Panc1 (cell line): Measurements from ENCODE around the gene CIROP. TPM values are rescaled to one million over a fixed set of nuclear protein-coding genes. Genes with fewer than 3 reads are reported as not detected.

Experiments
- ATAC-seq: fragments of 200-7000 bp; cut with Tn5 transposase; 2 replicates; pipeline ENCODE4 v1.9.1; 2020; ENCODE audit warnings: mild to moderate bottlenecking, moderate library complexity
- BruUV-seq: library from RNA; stranded (reverse); fragments of 400-500 nt; replicated peaks from 2 replicates; lab custom pipeline; 2021; lab: Mats Ljungman, UMichigan
- CTCF ChIA-PET: fragments of 300-600 bp; sonication (Branson Sonifier 250); formaldehyde crosslinking; loops from one replicate; lab custom pipeline; 2022; ENCODE audit warnings: antibody characterized with exemption; lab: Charles Lee
- POLR2A ChIA-PET: fragments of 300-600 bp; sonication (Branson Sonifier 250); formaldehyde crosslinking; loops from one replicate; lab custom pipeline; 2022; ENCODE audit warnings: antibody characterized with exemption; lab: Charles Lee
- DNase-seq: peaks from one replicate; pipeline ENCODE4 v3.0.0-alpha.2; 2010; ENCODE audit warnings: low read depth, low spot score
- H3K27ac ChIP-seq: 2 replicates; pipeline ENCODE4 v1.5.1; 2011; ENCODE audit warnings: mild to moderate bottlenecking, low read length, inconsistent platforms
- H3K27me3 ChIP-seq: fragments of 200-500 bp; sonication (Bioruptor generic); 2 replicates; pipeline ENCODE4 v1.6.0; 2014; ENCODE audit warnings: low read length, inconsistent platforms; ENCODE audit not compliant: control insufficient read depth, insufficient read depth
- H3K36me3 ChIP-seq: fragments of 200-500 bp; sonication (Bioruptor generic); 2 replicates; pipeline ENCODE4 v1.5.1; 2014; ENCODE audit warnings: inconsistent platforms, mild to moderate bottlenecking, low read length, moderate library complexity; ENCODE audit not compliant: control insufficient read depth, insufficient read depth
- H3K4me1 ChIP-seq: 2 replicates; pipeline ENCODE4 v1.5.1; 2011; ENCODE audit warnings: inconsistent platforms, mild to moderate bottlenecking, low read length, moderate library complexity; ENCODE audit not compliant: control insufficient read depth, insufficient read depth
- H3K4me3 ChIP-seq, 2 experiments: 2 replicates each; pipeline ENCODE4 v1.5.1; 2011 to 2012; ENCODE audit warnings: low read depth in 2 of 2, low read length in 2 of 2, mild to moderate bottlenecking in 2 of 2, inconsistent platforms in 1 of 2, moderate library complexity in 1 of 2
- H3K9me3 ChIP-seq: fragments of 200-500 bp; sonication (Bioruptor generic); 2 replicates; pipeline ENCODE4 v1.5.1; 2014; ENCODE audit warnings: low read depth, mild to moderate bottlenecking, inconsistent platforms, low read length, moderate library complexity; ENCODE audit not compliant: control insufficient read depth, insufficient read depth
- CTCF ChIP-seq: fragments of 450-650 bp; IDR thresholded peaks from 2 replicates; pipeline ENCODE4 v1.5.1; 2017; ENCODE audit warnings: mild to moderate bottlenecking
- POLR2AphosphoS5 ChIP-seq: IDR thresholded peaks from 2 replicates; pipeline ENCODE4 v1.6.1; 2012; ENCODE audit warnings: mild to moderate bottlenecking, low read depth, low read length, moderate library complexity
- REST ChIP-seq, 2 experiments: IDR thresholded peaks; 2 replicates each; pipeline ENCODE4 v1.6.1; 2011 to 2012; ENCODE audit warnings: low read depth in 2 of 2, control low read depth in 1 of 2, low read length in 1 of 2, mild to moderate bottlenecking in 1 of 2, moderate library complexity in 1 of 2; ENCODE audit not compliant: insufficient read depth in 1 of 2
- SIN3A ChIP-seq: IDR thresholded peaks from 2 replicates; pipeline ENCODE4 v1.6.1; 2012; ENCODE audit warnings: low read depth, mild to moderate bottlenecking, low read length, moderate library complexity, borderline replicate concordance; ENCODE audit not compliant: insufficient read depth
- TCF7L2 ChIP-seq: IDR thresholded peaks from 2 replicates; pipeline ENCODE4 v1.6.1; 2011; ENCODE audit warnings: mild to moderate bottlenecking, low read depth, low read length, inconsistent platforms
- in situ Hi-C: cut with HindIII; loops from 2 replicates; pipeline ENCODE4 v1.10.0; 2016; ENCODE audit warnings: low sequenced_read_pairs, low pct_unique_long_range_greater_than_20kb
- intact Hi-C: fragments of 100-400 bp; cut with micrococcal nuclease; formaldehyde crosslinking; loops from one replicate; pipeline ENCODE4 v1.10.0; 2022; ENCODE audit not compliant: unreplicated experiment
- total RNA-seq: library from RNA; stranded (reverse); gene quantifications from one replicate; pipeline ENCODE4 v1.2.1, GENCODE V29; 2021; ENCODE audit not compliant: unreplicated experiment

Gene CIROP
- total RNA-seq, 1 experiment from 2014 or later: not detected

- no TSS peak for BruUV-seq
- Histone ChIP-seq H3K4me3 (no peak overlapping the region), H3K4me1 (peaks cover 16% of the 10 kb centered on the region), H3K9me3 (no peaks in the 10 kb centered on the region), H3K36me3 (peaks cover 18% of the 10 kb centered on the region), H3K27me3 (no peaks in the 10 kb centered on the region), H3K27ac (peak overlapping the region; percentile 7; the same call in 1 of the 2 replicates)
- in situ Hi-C loops (no loop called here), intact Hi-C loops (no loop called here)
- no peak for TF ChIP-seq POLR2AphosphoS5
- TF ChIP-seq CTCF: no peak
- no peak for TF ChIP-seq REST (IDR thresholded peaks at IDR 0.05; ENCODE audit: insufficient read depth in 1 of 2, low read depth in 2 of 2, low read length in 1 of 2)
- ChIA-PET POLR2A (interaction anchor here (0.9 to 1.3 kb wide), 2 partner anchors 25 to 39 kb away, joined by 5 to 6 read pairs; partner anchors contain the start of genes ACIN1 and C14orf119), CTCF (interaction anchor here (0.6 to 1.6 kb wide), 11 partner anchors 8 to 155 kb away, joined by 3 to 28 read pairs (median 8); partner anchors contain the start of genes ACIN1 and C14orf119)
- DNase-seq: no peak
- no peak for ATAC-seq
Observed at GRCh38 chr14:23069413-23069806, 35.4 kb downstream of the CIROP start.

GRCh38 chr14:23068789-23069412 is 35.9 kb downstream of the CIROP start:
- Histone ChIP-seq H3K4me3 (no peak overlapping the region), H3K27me3 (no peaks in the 10 kb centered on the region), H3K27ac (peak overlapping the region; percentile 7; the same call in 1 of the 2 replicates), H3K9me3 (no peaks in the 10 kb centered on the region), H3K4me1 (peaks cover 16% of the 10 kb centered on the region), H3K36me3 (peaks cover 20% of the 10 kb centered on the region)
- POLR2A ChIA-PET: interaction anchor here (0.9 to 1.3 kb wide), 2 partner anchors 26 to 40 kb away, joined by 5 to 6 read pairs; partner anchors contain the start of genes ACIN1 and C14orf119
- intact Hi-C loops: no loop called here
- peak; percentile 88 for ATAC-seq
- in situ Hi-C loops: no loop called here
- TSS peak; percentile 12 for BruUV-seq
- TF ChIP-seq TCF7L2 (no peak), POLR2AphosphoS5 (no peak), REST (IDR thresholded peaks at IDR 0.05; ENCODE audit: insufficient read depth in 1 of 2, low read depth in 2 of 2, low read length in 1 of 2) (no peak), SIN3A (no peak), CTCF (peak; percentile 95)
- DNase-seq: peak; percentile 86
- CTCF ChIA-PET: interaction anchor here (0.6 to 1.6 kb wide), 14 partner anchors 9 to 156 kb away, joined by 3 to 28 read pairs (median 4); partner anchors contain the start of genes ACIN1 and C14orf119
